DLD1 (cell line): ENCODE measurements around the gene HOXB3.

Experiments
- in situ Hi-C: cut with HindIII; loops from 2 replicates; pipeline ENCODE4 v1.10.0; 2017; ENCODE audit warnings: low sequenced_read_pairs

Gene HOXB3

DNA sequence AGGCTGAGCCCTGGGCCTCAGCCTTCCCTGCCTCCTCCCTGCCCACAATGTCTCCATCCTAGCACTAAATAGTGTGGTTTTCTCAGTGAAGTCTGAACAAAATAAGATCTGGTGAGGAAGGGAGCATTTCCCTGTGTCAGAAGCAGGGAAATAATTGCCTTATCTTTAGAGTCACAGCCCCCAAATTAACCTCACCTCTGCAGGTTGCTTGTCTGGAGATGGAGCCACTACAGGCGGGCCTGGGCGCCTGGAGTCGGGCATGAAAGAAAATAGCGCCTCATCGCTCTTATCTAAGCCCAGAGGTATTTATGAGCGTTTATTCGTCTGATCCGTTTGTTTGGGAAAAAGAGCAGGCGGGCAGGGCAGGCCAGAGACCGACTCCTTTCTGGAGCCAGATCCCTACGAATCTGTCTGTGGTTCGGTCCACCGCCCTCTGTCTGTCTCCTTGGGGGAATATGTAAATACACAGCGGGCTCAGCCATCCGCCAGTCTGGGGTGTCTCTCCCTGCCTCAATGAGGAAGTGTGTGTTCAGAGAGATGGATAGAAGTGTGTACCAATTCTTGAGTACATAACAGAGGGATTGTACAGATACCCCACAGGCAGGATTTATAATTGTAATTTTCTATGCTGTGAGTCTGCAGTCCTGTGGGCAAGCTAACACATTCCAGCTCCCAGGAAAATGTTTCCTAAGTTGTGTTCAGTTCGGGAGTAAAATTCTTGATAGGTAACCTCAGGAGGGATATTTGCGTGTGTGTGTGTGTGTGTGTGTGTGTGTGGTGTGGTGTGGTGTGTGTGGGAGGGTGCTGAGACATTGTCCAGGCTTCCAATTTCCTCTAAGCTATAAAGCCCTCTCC, 10.4 kb upstream of the HOXB3 start:
- in situ Hi-C loops, result no loop called here

DNA sequence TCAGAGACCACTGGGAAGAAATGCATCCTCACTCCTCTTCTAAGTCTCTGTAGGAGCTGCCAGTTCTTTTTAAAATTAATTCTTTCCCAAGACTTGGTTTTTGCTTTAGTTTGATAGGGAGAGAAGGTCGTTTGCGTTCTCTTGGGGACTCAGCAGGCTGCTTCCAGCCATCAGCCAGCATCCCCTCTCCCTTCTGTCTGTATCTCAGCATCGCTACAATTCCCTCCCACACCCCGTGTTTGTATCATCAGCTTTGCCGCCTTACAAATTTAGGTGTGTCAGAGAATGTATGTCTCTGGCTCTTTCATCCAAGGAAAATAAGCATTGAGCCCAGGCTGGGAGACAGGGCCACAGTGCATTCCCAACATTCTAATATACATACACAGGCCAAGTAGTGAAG, 9.3 kb upstream of the HOXB3 start:
- in situ Hi-C loops, result no loop called here

DNA sequence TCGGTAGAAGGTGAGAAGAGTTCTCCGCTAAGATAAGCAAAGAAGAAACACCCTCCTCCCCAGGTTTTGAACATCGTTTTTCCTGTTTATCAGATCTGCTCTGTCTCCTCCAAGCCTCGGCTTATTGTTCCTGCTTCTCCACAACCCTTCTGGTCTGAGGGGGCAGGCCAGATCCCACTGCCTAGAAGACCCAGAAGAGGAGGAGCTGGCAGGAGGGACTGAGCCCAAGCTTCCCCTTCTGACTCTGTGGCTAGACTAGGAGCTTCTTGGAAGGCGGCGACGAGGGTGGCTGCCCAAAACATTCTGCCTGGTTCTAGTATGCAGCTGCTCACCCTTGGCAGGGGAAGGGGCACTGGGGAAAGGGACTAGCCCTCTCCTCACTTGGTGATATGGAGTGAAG, 8.7 kb upstream of the HOXB3 start:
- in situ Hi-C loops, result no loop called here

DNA sequence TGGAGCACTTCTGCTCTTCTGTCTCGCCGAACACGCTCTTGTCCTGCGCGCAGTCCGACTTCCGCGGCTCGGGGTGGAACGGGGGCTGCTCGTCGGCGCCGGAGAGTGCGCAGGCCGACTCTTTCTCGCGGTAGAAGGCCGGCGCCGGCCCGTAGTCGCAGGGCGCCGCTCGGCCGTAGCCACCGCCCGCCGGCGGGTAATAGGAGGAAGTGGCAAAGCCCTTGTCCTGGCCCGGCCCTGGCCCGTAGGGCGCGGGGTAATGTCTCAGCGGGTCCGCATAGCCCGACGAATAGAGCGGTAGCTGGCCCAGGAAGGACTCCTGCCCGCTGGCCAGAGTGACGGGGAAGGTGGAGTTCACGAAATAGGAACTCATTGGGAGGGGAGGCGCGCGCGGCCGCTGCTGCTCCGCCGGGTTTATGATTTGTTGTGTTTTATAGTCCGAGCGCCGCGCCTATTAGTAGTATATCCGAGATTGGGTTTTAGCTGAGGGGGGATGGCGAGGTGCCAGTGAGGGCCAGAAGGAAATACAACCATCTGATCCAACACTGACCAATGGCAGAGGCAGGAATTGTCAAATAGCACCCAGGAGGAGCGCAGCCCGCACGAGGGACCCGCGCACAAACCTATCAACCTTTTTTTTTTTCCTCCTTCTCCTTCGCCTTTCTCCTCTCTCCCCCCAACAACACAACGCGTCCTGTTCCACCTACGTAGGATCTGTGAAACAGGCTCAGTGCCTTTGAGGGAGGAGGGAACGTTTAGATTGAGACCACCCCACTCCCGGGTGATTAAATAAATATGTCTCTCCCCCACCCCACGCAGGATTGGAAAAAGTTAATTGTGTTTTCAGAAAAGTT, 8.0 kb upstream of the HOXB3 start:
- in situ Hi-C loops, result no loop called here

DNA sequence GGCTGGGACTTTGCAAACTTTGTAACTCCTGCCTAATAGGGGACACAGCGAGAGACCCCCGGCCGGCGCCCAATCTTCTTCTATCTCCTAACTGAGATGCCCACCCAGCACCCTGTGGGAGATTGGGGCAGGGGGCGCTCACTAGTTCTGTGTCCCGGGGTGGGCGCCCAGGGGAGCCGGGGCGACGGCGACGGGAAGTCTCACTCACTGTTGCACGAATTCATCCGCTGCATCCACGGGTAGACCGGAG, 7.4 kb upstream of the HOXB3 start:
- in situ Hi-C loops, result no loop called here

DNA sequence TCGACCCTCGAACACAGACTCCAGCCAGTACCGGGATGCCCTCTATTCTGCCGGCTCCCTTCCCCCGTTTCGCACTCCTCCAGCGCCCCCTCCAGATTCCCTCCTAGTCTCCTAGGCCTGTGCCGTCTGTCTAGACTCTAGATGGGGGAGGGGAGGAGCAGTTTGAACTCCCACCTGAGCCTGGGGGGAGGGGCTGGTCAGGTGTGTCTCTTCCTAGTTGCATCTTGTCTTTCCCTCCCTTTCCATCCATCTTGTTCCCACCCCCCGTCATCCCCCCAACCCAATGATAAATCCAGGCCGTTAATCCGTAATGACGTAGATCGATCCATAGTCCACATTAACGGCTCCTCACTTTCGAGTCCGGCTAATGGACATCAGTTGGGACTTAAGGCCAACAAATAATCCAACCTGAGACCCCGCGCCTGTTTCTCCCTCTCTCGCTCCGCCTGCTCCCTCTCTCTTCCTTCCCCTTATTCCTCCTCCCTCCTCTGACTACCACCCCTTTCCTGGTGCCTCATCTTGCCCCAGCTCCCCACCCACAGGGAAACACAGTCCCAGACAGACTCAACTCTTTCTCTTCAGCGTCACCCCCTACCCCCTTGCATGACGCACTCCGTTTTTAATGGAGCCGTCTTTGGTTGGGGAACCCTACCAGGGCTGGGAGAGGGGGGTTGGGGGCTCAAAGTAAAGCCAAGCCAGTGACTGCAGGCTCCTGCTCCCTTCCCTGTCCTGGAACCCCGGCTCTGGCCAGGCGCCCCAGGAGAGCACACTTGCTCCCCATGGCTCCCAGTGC, 6.9 kb upstream of the HOXB3 start:
- in situ Hi-C loops, result no loop called here

DNA sequence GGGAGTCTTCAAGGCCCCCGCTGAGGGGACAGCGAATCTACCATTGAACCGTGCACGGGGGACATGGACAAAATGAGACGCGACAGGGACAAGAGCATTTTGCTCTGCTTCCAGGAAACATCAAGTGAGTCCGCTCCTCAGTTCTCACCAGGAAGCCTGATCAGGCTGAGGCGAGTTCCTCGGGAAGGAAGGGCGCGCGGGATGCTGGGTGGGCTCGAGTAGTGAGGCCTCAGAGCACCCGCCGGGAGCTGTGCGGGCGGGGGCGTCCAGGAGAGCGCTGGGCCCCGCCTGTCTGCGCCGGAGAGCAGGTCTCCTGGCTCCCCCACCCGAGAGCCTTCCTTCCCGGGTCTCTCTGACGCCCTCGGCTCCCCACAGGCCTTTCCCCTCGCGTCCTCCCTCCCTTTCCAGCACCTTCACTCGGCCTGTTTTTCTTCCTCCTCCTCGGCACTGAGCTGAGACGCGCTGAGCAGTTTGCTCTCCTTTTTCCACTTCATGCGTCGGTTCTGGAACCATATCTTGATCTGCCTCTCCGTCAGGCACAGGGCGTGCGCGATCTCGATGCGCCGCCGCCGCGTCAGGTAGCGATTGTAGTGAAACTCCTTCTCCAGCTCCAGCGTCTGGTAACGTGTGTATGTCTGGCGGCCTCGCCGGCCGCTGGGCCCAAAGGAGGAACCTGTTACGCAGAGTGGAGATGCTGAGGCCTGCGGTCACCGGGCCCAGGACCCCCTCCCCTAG, 6.1 kb upstream of the HOXB3 start:
- in situ Hi-C loops, result no loop called here

DNA sequence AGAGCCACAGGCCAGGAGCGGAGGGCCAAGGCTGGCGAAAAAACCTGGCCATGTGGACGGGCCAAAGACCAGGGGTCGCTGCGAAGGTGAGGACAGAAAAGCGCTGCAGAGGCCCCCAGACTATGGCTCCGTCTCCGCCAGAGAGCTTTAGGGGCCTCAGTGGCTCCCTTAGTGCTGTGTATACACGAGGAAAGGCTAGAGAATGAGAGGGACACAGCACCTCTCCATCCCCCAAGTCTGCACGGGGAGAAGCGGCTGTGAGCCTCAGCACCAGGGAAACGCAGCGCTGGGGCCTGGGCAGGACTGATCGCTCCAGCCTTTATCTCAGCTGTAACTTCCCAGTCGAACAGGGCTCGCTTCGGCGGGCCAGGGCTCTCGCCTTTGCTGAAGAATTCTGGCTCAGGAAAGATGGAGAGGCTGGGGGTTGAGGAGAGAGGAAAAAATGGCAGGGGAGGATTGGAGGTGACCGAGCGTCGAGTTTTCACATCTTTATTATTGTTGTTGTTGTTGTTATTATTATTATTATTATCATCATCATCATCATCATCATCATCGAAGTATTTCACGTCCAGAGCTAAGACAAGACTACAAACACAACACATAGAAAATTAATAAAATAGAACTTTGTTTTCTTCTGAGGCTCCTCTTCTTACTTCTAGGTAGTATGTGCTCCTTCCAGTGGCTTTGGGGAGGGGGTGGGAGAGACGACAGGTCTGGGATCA, 5.4 kb upstream of the HOXB3 start:
- in situ Hi-C loops, result no loop called here

DNA sequence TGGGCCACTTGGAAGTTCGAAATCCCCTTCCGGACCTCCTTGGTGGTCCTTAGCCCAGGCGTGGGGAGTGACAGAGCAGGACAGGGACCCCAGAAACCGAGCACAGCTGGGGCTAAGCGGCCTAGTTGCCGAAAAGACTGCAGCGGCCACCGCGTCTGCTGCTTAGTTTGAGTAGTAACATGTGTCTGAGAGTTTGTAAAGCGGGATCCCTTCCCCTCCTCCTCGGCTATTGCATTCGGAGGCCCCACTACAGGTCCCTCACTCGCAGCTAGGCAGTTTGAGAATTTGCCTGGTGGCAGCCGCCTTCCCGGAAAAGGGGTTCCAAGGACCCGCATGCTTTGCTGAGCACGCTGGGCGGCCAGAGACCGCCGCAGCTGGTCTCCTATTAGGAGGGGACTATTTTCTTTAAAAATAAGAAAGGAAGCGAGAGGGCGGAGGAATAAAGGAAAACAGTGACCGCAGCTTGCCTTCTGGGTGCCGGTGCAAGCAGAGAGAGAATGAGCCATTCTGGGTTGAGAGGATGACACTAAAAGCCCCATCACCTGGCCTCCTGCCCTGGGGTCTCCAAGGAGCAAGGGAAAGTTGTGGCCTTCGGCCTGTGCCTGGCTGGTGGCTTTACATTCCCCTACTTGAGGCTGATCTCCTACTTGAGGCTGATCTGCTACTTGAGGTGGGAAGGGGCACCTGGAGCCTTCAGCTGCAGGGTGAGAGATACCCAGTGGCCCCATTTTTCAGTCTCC, 4.7 kb upstream of the HOXB3 start:
- in situ Hi-C loops, result no loop called here

DNA sequence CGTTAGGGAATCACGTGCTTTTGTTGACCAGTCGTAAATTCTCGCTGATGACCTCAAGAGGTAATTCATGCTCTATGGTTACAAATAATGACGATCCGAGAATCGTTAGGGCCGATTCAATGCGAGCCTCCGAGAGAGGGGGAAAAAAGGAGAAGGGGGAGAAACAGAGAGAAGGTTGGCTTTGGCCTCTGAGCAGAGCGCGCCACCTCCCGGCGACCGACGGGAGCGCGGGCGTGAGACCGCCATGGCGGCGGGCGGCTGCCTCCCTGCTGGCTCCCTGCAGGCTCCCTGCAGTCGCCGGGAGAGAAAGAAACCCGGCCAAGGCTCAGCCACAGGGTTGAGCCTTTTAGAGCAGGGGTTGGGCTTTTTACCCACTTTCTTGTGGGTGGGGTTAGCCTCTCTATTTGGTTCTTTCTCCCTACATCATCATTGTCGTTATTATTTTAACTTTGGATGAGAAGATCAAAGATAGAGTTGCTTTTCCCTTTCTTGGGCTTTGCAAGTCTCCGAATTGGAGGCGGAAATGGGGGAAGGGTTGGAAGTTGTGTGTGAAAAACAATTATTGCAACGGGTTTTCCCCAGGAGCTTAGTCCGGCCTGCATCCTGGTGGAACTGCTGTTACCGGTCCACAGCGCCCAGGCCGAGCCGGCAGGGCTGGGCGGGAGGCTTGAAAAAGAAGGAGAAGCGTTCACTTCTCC, 3.9 kb upstream of the HOXB3 start:
- in situ Hi-C loops, result no loop called here

DNA sequence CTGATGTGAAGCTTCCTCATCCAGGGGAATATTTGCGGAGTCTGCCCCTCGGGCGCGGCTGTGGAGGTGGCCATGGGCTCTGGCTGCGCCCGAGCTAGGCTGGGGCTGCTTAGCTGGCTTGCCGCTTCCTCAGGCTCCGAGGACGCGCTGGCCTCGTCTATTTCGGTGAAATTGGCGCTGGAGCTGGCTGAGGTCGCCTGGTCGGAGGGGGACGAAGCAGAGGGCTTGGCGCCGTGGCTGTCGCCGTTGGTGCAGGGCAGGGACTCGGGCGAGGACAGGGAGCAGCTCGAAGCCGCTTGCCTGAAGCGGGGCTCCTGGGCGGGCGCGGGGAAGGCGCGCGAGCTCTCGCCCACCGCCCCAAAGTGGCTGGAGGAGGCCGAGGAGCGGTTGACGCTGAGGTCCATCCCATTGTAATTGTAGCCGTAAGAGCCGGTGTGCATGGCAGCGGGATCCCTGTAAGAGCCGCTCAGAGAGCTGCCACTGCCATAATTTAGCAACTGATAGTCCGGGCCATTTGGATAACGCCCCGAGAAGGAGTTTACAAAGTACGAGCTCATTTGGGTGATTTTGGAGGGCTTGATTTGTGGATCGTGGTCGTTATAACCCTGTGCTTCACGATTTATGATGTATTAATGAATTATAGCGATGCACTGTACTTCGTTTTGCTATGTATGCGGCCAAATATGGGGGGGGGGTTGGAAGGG, 3.2 kb upstream of the HOXB3 start, which contains the start of gene HOXB5:
HOXB5 (minus strand) TSS at position 654 of the 704 bp plus-strand sequence; CDS start at position 557, 97 bp downstream.
- in situ Hi-C loops, result no loop called here

DNA sequence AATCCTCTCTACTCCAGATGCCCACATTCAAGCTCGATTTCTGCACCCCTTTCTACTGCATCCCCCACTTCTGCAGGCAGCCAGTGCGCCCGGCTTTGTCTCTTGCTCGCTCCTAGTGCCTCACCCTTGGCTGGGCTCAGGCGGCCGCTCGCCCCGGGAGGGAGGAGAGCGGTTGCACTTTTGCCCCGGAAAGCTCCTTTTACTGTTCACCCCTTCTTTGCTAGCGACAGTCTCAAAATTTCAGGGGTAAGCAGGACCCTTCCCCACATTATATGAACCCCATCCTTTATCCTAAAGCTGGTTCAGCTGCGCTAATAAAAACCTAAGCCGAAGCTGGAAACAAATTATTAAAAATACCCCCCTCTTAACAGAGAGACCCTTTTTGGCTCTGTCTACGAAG, 2.5 kb upstream of the HOXB3 start:
- in situ Hi-C loops, result no loop called here

DNA sequence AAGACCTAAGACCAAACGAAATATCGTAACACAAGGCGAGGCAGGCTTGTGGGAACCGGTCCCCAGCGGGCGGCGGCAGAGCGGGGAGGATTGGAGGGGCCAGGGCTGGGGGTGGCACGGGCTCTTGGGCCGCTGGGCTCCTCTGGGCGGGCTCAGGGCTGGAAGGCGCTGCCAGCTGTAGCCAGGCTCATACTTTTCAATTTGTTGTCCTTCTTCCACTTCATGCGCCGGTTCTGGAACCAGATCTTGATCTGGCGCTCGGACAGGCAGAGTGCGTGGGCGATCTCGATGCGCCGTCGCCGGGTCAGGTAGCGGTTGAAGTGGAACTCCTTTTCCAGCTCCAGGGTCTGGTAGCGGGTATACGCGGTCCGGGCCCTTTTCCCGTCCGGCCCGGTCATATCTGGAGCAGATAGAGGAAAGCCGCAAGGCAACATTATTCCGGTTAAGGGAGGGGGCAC, 2.0 kb upstream of the HOXB3 start:
- in situ Hi-C loops, result no loop called here

DNA sequence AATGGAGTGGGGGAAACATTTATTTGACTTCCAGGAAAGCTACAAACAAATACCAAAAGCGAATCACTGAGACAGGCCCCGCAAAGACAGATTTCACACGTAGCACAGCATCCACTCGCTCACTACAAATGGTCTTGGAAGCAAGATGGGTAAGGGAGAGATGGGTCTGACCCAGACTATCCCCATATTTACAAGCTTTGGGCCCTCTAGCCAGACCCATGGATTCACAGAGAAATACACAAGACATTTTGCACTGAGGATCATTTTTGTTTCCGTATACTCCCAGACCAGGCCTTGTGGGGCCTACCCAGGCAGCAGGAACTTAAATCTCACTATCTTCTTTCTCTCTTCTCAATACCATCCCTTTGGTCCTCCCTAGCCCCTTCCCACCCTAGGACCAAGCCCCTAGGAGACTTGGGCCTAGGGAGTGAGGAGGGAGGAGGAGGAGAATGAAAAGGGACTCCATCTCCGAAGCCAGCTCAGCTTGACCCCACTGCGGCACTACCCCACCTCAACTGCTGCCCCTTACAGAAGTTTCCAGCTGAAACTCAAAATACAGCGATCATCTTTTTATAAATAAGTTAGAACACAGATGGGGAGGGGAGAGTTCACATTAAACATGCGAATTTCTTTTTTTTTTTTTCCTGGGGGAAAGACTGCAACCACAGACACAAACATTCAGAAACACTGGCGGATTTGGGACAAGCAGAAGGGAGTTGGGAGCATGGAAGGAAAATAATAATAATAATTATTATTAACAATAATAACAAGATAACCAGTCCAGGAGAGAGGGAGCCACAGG, 1.4 kb upstream of the HOXB3 start:
- in situ Hi-C loops, result no loop called here

DNA sequence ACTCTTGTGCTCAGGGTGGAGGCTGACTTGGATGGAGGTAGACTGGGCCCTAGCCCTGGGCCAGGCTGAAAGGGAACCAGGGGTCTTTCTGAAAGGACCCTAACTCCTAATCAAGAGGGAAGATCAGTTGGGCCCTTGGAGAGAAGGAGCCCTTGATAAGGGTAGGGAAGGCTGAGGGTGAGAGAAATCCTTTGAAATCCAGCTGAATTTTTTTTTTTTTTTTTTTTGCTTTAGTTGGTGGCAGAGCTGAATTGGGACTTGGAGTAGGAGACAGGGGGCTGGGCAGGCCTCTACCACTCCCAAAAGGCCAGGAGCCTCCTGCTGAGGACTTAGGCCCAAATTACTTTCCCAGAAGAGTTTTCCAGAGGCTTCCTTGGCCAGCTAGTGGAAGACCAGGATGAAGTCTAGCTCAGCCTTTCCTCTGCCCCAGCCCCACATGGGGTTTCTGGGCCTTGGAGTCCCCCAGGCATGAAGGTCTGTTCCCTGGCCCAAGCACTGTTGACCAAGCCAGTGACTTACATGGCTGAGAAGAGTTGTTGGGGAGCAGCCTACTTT, 643 bp upstream of the HOXB3 start:
- in situ Hi-C loops, result no loop called here

DNA sequence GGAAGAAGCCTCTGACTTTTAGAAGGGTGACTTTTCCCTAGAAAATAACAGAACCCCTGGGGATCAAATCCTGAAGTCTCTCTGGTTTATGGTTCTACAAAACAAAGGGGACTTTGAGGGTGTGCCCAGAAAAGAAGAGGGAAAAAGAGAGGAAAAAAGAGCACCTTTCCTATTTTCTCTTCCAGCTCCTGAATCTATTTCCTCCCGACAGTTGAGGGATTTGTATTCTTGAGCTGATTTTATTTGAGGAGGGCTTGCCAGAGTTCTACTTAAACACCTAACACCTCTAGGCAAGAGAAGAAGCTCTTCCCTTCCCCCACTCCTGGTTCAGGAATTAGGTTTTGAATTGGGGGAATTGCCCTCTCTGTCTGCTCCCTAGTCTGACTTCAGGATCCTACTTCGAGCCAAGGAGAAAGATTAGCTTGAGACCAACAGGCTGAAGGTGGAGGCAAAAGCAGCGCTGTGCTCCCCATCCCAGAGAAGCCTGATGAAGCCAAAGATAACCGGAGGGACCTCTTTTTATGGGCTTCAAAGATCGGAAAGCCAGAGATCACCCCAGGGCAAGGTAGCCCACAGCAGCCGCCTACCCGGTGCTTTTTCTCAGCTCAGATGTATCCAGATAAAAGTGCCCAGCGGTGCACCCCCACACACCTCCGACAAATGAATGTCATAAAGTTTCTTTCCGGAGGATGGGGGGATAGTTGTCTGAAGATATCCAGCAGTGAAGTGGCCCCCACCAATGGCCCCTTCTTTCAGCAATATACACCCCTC, 796 bp downstream of the HOXB3 start:
- in situ Hi-C loops, result no loop called here
